LHCN-M2 (cell line): ENCODE results near the gene PRDM4. TPM values are rescaled to one million over a fixed set of nuclear protein-coding genes. Genes with fewer than 3 reads are reported as not detected.
"Not testable (repeated sequence)": the region's sequence is repeated elsewhere in the genome, so short reads cannot be mapped to it uniquely, and the experiment has no call there.

ENCODE experiments used
- DNase-seq: peaks from one replicate; pipeline ENCODE4 v3.0.0-alpha.2; 2012; ENCODE audit warnings: low read depth
- total RNA-seq: library from RNA; depleted of rRNA; stranded (reverse); fragments of >200 nt; gene quantifications from 2 replicates; pipeline ENCODE4 v1.2.3, GENCODE V29; 2014

The PRDM4 gene
- total RNA-seq, 1 experiment from 2014 or later = 38.7 TPM

DNA sequence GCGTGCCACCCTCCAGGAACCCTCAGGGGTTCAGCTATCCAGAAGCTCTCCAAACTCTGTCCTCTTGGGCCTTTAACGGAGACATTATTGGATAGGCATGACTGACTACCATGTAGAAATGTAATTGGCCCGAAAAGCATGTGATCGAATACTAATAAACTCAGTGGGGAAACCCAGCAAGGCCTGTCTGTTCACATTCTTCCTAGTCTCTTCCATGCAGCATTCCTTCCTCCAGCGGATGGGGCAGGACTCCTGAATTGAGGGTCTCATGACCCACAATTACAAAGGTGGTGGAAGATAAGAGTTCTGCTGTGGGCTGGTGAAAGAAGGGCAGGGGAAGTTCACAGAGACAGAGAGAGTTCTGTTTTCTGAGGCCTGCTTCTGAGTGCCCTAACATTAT, 6.5 kb upstream of the PRDM4 start:
- no peak for DNase-seq

DNA sequence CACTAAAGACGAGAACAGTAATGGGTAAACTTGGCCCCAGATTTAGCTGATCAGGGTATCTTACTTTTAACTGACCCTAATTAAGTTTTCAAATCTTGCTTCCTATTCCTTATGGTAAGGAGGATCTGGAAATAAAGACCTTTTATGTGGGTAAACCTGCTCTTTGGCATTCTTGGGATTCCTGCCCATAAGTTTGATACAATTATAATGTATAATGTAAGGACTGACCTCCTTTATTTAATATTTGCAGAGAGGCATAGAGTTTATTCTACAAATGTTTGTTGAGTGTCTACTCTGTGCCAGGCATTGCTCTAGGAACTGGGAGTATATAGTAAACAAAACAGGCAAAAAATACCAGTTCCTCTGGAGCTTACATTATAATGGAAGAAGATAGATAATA, 4.4 kb upstream of the PRDM4 start:
- DNase-seq = no peak

DNA sequence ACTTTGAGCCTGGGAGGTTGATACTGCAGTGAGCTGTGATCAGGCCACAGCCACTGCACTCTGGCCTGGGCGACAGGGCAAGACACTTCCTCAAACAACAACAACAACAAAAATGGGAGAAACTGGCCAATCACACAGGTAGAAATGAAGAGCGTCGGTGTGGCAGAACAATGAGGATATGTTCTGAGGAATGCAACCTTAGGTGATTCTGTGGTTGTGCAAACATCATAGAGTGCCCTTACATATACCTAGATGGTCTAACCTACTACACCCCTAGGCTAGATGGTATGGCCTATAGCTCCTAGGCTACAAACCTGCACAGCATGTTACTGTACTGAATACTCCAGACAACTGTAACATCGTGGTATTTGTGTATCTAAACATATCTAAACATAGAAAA, 3.7 kb upstream of the PRDM4 start:
- DNase-seq = no peak

DNA sequence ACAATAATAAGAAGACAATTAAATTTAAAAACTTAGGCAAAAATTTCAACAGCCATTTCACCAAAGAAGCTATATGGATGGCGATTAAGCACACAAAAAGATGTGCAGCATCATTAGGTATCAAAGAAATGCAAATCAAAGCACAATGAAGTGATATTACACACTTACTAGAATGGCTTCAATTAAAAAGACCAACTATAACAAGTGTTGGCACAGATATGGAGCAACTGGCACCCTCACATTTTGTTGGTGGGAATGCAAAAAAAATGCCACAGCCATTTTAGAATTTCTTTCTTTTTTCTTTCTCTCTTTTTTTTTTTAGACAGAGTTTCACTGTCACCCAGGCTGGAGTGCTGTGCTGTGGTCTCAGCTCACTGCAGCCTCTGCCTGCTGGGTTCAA, 1.9 kb upstream of the PRDM4 start:
- DNase-seq = no peak

DNA sequence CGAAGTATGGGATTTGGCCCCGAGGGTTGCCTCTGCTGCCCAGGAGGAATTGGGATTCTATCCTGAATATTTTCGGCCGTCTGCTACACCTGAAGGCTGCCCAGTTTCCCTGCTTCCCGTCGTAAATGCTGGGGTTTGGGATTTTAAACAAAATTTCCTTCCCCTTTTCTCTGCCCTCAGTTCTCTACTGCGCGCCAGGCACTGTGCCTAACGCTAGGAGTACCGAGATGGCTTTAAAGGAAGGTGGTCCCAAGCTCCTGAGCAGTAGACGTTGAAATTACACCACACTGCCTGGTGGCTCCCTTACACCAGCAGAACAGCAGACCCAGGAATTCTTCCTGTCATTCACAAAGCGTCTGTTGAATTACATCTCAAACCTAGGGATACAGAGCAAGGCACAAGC, 566 bp upstream of the PRDM4 start:
- no peak for DNase-seq

DNA sequence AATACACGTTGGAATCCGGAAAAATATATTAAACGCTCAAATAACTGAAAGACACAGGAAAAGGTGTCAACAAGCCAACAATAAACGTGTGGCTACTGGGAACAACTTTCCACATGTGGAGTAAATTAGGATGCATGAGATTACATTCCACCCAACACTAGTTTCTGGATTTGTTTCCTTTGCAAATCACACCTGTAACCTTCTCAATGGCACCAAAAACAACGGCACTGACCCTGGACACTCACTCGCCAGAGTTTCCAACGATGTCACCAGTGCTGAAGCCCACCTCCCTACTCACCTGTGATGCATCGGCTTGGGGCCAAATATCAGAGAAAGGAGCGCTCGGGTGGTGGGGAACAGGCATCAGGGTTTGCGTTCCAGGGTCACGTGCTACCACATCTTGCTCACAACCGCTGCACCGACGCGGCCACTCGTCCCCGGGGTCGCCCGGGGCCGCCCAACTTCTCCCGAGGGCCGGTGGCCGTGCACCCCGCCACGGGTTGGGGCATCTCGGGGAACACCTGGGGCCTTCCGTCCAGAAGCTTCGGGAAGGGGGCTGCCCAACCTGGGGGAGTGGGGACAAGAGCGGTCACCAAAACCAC, 629 bp downstream of the PRDM4 start:
- no peak for DNase-seq

DNA sequence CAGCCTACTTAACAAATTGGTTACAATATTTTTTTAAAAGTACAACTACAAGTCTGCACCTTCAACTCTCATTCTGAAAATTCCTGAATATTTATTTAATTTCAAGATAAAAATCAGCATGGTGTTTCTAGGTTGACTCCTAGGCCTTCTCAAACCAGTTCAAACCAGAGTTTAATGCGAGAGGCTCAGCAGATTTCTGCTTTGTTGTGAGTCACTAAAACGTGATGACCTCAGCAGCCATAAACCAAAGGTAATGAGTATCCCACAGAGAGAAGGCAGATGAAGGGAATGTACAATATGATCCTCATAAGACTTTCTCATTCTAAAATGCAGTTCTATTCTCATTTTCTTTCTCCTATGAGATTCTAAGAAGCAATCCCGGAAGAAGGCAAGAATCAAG, 1.5 kb downstream of the PRDM4 start:
- peak; percentile 91 for DNase-seq

DNA sequence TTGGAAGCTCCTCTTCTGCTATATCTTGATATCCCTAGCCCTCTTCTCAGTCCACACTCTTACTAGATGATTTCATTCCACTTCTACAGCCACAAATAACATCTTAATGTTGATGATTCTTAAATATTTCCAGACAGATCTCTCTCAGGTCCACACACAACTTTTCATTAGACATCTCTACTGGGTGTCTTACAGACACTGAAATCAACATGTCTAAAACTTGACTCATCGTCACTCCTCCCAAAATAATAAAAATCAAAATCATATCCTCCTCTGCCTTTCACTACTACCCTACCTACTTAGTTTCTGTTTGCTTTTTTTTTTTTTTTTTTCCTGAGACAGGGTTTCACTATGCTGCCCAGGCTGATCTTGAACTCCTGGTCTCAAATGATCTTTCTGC, 11.9 kb downstream of the PRDM4 start:
- DNase-seq = peak; percentile 47

DNA sequence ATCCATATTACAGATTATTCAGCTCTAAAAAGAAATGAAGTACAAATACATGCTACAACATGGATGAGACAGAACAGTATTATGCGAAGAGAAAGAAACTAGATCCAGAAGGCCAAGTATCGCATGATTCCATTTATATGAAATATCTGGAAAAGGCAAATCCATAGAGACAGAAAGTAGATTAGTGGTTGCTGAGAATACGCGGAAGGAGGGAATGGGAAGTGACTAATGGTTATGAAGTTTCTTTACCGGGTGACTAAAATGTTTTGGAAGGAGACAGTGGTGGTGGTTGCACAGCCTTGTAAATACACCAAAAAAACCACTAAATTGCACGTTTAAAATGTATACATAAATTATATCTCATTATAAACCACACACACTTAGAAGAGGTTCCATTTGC, 12.5 kb downstream of the PRDM4 start:
- DNase-seq = peak; percentile 84

DNA sequence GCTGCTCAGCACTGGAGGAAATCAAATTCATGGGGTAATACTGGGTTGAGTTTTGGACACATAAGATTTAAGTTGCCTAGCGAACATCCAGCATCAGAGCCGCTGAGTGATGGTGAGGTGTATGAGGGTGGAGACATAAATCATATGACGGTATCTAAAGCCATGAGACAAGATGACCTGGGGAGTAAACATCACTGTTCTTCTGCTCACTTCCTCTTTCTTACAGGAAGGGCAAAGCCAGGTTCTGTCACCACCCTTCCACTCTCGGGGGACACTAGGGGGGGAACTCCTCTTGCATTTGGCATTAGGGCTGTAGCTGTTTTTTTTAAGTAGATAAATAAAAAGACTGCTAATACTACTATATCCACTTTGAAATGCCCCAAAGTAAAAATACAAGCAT, 24.0 kb downstream of the PRDM4 start:
- DNase-seq = no peak

DNA sequence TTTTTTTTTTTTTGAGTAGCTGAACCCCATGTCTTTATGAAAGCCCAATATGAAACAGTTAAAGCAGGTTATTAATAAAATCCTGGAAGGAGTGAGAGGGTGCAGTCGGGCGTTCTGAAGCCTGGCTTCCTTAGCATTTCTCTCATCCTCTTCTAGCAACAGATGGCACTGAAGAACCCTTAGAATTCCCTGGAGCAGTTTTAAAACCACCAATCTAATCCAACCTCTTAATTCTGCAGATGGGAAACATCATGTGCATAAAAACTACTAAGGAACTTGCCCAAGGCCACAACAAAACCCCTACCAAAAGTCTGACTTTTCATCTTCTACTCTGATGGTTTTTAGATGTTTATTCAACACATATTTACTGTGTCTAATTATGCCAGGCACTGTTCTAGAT, 25.2 kb downstream of the PRDM4 start:
- DNase-seq = no peak

DNA sequence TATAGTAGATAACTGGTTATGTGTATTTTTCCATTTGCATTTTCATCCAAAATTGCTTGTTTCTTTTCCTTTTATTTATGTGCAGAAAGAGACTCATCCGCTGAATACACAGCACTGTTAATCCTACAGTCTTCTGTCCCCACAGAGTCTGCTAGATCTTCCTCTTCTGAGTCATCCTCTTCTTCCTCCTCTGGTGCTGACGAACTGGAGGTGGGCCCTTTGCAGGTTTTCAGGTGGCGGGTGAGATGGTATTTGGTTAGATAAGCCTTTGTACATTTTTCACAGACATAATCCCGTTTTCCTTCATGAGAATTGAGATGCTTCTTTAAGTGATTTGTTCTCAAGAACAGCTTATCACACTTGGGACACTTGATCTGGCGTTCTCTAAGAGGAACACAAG, 26.8 kb downstream of the PRDM4 start:
- no peak for DNase-seq

DNA sequence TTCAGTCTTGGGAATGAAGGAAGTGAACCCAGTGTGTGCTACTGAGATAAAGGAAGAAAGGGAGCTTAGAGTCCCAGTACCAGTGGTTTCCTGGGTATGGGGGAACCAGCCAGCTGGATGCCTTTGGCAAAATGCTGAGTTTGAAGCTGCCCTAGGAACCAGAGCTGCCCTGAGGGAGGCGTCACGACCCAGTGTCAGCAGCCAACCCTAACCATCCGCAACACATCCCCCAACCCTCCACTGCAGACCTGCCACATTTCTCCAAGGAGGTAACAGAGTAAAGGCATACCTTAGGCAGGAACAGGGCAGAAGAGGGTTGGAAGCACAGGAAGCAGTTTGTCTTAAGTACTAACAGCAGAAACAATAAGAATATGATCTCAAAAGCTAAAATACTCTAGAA, 28.6 kb downstream of the PRDM4 start:
- DNase-seq = no peak

DNA sequence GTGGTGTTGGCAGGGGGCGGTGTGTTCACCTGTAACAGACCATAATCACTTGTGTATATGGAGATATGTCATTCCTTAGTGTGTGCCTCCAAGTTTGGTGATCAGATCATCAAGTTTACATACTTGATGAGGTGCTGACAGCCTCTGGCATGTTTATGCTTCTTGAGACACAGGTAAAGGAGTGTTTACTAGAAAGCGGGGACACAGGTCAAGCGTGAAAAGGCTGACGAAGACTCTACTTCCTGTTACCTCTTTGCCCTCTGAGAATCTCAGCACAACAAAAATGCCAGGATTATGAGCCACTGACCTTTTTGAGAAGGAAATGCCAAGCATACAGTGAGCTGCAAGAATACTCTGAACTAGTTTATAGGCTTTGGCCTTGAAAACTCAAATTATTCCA, 29.6 kb downstream of the PRDM4 start:
- no peak for DNase-seq

DNA sequence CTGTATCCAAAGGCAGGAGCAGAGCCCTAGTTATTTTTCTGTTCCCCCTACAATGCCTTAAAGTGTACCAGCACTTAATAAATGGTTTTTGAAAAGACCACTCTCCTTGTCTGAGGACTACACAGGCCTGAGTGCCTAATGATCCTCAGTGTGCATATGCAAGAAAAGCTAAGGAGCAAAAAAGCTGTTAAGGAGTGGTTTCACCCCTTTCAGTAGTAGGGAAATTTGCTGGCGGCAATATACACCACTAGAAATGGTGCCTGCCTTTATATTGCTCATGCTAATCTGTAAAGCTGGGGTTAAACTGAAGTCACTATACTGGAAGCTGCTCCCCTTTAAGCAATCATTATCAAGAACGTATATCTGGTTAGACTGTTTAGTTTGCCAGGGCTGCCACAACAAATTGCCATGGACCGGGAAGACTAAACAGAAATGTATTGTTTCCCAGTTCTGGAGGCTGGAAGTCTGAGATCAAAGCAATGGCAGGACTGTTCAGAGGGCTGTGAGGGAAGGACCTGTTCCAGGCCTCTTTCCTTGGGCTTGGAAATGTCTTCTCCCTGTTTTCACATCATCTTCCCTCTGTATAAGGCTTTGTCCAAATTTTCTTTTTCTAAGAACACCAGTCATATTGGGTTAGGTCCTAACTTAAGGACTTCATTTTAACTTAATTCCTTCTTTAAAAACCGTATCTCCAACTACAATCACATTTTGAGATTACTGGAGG, 30.2 kb downstream of the PRDM4 start:
- DNase-seq = no peak

DNA sequence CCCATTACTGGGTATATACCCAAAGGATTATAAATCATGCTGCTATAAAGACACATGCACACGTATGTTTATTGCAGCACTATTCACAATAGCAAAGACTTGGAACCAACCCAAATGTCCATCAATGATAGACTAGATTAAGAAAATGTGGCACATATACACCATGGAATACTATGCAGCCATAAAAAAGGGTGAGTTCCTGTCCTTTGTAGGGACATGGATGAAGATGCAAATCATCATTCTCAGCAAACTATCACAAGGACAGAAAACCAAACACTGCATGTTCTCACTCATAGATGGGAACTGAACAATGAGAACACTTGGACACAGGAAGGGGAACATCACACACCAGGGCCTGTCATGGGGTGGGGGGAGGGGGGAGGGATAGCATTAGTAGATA, 33.2 kb downstream of the PRDM4 start:
- DNase-seq = not testable (repeated sequence)

DNA sequence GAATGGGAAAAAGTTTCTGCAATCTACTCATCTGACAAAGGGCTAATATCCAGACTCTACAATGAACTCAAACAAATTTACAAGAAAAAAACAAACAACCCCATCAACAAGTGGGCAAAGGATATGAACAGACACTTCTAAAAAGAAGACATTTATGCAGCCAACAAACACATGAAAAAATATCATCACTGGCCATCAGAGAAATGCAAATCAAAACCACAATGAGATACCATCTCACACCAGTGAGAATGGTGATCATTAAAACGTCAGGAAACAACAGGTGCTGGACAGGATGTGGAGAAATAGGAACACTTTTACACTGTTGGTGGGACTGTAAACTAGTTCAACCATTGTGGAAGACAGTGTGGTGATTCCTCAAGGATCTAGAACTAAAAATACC, 33.6 kb downstream of the PRDM4 start:
- peak; percentile 17 for DNase-seq

DNA sequence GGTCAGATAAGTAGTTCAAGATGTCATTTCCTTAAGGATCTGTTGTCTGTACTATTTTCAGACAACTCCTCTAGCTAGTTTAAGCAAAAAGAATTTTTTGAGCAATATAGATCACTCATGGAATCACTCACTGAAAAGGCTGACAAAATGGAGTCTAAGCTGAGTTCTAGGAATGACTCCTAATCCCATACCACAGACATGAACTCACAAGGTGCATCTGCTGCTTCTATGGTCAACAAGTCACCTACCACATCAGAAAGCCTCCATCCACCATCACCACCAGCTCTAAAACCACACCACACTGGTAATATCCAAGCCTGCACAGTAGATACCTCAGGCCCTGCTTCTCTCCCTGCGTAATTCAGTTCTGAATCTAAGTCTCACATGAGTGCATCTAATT, 42.3 kb downstream of the PRDM4 start:
- no peak for DNase-seq

DNA sequence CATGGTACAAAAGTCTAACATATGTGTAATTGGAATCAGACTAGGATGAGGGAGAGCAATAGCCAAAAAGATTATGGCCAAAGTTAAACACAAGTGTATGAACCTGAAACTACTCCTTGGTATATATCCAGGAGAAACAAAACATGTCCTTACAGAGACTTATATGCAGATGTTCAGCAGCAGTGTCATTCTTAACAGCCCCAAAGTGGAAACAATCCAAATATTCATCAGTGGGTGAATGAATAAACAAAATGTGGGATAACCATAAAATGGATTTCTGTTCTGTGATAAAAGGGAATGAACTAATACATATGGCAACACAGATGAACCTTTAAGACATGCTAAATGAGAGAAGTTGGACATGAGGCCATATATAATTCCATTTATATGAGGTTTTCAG, 45.2 kb downstream of the PRDM4 start:
- DNase-seq = no peak

DNA sequence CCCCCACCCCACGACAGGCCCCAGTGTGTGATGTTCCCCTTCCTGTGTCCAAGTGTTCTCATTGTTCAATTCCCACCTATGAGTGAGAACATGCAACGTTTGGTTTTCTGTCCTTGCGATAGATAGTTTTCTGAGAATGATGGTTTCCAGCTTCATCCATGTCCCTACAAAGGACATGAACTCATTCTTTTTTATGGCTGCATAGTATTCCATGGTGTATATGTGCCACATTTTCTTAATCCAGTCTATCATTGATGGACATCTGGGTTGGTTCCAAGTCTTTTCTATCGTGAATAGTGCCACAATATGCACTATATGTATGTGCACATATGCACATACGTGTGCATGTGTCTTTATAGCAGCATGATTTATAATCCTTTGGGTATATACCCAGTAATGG, 55.4 kb downstream of the PRDM4 start:
- DNase-seq = not testable (repeated sequence)

DNA sequence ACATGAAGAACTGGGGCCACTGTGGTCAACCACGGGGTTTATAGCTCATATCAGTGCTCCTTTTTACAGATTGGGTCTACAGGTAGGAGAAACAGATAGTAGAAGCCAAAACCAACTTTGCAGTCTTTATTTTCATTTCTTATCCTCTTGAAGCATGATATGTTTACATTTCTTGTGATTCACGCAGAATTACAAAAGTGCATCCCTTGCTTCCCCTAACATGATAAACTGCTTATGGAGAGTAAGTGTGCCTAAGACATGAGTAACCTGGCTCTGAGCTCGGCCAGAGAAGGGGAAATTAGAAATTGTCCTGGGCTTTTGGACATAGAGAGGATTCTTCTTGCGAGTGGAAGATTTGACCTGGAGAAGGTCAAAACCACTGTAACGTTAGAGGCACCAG, 56.9 kb downstream of the PRDM4 start:
- no peak for DNase-seq

DNA sequence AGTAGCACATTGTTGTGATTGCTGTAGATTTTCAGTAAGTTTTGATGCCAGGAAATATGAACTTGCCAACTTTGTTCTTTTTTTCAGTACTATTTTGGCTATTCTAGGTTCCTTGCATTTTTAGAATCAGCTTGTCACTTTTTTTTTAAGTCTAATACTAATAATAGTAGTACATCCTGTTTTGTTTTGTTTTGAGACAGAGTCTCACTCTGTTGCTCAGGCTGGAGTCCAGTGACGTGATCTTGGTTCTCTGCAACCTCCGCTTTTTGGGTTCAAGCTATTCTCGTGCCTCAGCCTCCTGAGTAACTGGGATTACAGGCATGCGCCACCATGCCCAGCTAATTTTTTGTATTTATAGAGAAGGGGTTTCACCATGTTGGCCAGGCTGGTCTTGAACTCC, 58.8 kb downstream of the PRDM4 start:
- no peak for DNase-seq

DNA sequence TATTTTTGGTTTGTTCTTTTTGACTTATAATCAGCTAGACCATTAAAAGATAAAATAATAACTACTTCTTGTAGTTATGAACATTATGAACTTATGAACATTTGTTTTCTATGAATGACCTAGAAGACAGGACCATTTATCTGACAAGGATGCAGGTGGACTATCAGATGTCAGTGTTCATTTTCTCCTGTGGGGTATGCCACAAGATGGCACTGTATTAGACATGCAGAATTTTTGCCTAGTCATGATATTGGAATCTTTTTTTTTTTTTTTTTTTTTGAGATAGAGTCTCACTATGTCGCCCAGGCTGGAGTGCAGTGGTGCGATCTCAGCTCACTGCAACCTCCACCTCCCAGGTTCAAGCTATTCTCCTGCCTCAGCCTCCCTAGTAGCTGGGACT, 65.2 kb downstream of the PRDM4 start:
- DNase-seq = peak; percentile 28
